Gastroesophageal sphincter (tissue), 4 donors: Measurements from ENCODE around the gene TNN. TPM values are rescaled to one million over a fixed set of nuclear protein-coding genes. Genes with fewer than 3 reads are reported as not detected.
A peak's percentile ranks its signal among the peaks of the same experiment; 100 is the strongest.

Experiments
- ATAC-seq: fragments of 150-250 bp; one replicate; pipeline ENCODE4 v1.9.1; 2016; ENCODE audit warnings: mild to moderate bottlenecking, moderate library complexity
- H3K27ac ChIP-seq, 4 donors: fragments of 200-600 bp; sonication (generic) in 3 of 4; 1 replicate in 3 of 4; 2 replicates in 1 of 4; pipeline ENCODE4 v1.5.1; 2016 to 2019
- H3K27me3 ChIP-seq: fragments of 200-600 bp; sonication (generic); one replicate; pipeline ENCODE4 v1.5.1; 2019
- H3K36me3 ChIP-seq, 2 donors: fragments of 200-600 bp; sonication (generic); one replicate each; pipeline ENCODE4 v1.5.1; 2019; ENCODE audit warnings: control low read depth in 1 of 2
- H3K4me1 ChIP-seq, 3 donors: fragments of 200-600 bp; sonication (generic); 1 replicate in 2 of 3; 2 replicates in 1 of 3; pipeline ENCODE4 v1.5.1; 2016 to 2019; ENCODE audit warnings: control low read depth in 2 of 3
- H3K4me3 ChIP-seq, 2 donors: fragments of 200-600 bp; sonication (generic); one replicate each; pipeline ENCODE4 v1.5.1; 2019; ENCODE audit warnings: mild to moderate bottlenecking in 1 of 2, moderate library complexity in 1 of 2
- H3K9me3 ChIP-seq, 3 donors: fragments of 200-600 bp; sonication (generic); one replicate each; pipeline ENCODE4 v1.5.1; 2017 to 2019; ENCODE audit warnings: control low read depth in 2 of 3
- EP300 ChIP-seq: sonication (generic); formaldehyde crosslinking; IDR thresholded peaks from one replicate; pipeline ENCODE4 v1.6.1; 2017; ENCODE audit warnings: antibody characterized with exemption, mild to moderate bottlenecking
- POLR2A ChIP-seq, 2 donors: fragments of 450-650 bp; IDR thresholded peaks; one replicate each; pipeline ENCODE4 v1.6.1; 2017; ENCODE audit warnings: antibody characterized with exemption in 2 of 2, mild to moderate bottlenecking in 2 of 2, moderate library complexity in 1 of 2
- POLR2AphosphoS5 ChIP-seq: sonication (generic); formaldehyde crosslinking; IDR thresholded peaks from one replicate; pipeline ENCODE4 v1.6.1; 2017; ENCODE audit warnings: antibody characterized with exemption
- WGBS, 2 donors: methylation state at CpG; one replicate each; pipeline ENCODE4 v1.1.5; 2018; ENCODE audit warnings: low coverage in 1 of 2; 5-methylcytosine and 5-hydroxymethylcytosine counted together
- total RNA-seq, 4 donors: library from RNA; depleted of rRNA; stranded (reverse); fragments of >200 nt; gene quantifications; one replicate each; pipeline ENCODE4 v1.1.0, GENCODE V29; 2016
- TF ChIP-seq, protein P1 (sequence below), 4 experiments: fragments of 200-600 bp in 2 of 4; fragments of 450-650 bp in 2 of 4; sonication (generic) in 1 of 4; IDR thresholded peaks; one replicate each; pipeline ENCODE4 v1.5.1; 2017 to 2019; ENCODE audit warnings: antibody characterized with exemption in 4 of 4, mild to moderate bottlenecking in 2 of 4, moderate library complexity in 2 of 4

TNN gene
- total RNA-seq, 4 donors from 2014 or later, result 0.23 to 0.92 (median 0.47) TPM; not detected in 1

DNA sequence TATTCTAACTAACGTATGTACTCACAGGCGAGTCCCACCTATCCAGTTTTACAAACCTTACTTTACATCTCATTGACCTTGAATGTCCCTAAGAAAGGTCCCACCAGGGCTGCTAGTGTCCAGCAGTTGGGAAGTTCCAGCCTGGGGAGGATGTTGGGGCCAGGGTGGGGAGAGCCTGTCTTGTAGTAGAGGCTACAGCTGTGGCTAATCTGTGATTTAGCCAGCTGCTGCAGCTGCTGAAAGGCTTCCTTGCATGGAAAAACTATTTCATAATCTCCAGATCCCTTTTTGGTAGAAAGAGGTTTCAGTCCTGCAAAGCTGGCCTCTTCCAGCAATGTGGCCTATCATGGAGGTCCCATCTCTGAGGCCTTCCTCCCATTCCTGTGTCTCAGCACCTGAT lies 23.1 kb downstream of the TNN start:
- TF ChIP-seq, protein P1, sequence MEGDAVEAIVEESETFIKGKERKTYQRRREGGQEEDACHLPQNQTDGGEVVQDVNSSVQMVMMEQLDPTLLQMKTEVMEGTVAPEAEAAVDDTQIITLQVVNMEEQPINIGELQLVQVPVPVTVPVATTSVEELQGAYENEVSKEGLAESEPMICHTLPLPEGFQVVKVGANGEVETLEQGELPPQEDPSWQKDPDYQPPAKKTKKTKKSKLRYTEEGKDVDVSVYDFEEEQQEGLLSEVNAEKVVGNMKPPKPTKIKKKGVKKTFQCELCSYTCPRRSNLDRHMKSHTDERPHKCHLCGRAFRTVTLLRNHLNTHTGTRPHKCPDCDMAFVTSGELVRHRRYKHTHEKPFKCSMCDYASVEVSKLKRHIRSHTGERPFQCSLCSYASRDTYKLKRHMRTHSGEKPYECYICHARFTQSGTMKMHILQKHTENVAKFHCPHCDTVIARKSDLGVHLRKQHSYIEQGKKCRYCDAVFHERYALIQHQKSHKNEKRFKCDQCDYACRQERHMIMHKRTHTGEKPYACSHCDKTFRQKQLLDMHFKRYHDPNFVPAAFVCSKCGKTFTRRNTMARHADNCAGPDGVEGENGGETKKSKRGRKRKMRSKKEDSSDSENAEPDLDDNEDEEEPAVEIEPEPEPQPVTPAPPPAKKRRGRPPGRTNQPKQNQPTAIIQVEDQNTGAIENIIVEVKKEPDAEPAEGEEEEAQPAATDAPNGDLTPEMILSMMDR (IDR thresholded peaks at IDR 0.05), result no peak
- TF ChIP-seq POLR2A (IDR thresholded peaks at IDR 0.05), result no peak
- no peak for TF ChIP-seq POLR2AphosphoS5
- no peak for TF ChIP-seq EP300
- no peaks in the 10 kb centered on the region for H3K4me1 ChIP-seq
- no peak overlapping the region for H3K4me3 ChIP-seq
- no peak overlapping the region for H3K27ac ChIP-seq
- 90 to 93% methylated on average over 2 of the region's 2 CpGs for WGBS, 2 donors
- H3K9me3 ChIP-seq, result no peaks in the 10 kb centered on the region
- H3K36me3 ChIP-seq, result no peaks in the 10 kb centered on the region
- H3K27me3 ChIP-seq, result no peaks in the 10 kb centered on the region
- peak; percentile 62 for ATAC-seq

DNA sequence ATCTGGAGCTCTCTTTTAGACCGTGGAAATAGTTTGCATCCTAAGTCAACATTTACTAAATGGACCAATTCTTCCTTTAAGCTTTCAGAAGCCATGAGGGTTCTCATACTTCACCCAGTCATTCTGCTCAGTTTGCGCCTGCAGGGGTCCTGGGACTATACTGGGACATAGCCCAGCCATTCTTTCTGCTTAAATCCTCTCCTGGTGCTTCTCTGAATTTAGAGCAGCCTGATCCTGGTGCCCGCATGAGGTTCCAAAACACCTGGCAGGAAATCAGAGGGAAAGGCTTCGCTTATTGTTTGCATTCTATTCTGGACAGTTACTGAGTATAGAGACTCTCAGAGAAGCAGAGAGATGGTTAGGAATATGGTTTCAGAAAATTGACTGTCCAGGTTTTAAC lies 27.0 kb downstream of the TNN start:
- no peaks in the 10 kb centered on the region for H3K4me1 ChIP-seq
- TF ChIP-seq, protein P1 (IDR thresholded peaks at IDR 0.05), result no peak
- no peak for TF ChIP-seq EP300
- no peak for TF ChIP-seq POLR2AphosphoS5
- no peak for TF ChIP-seq POLR2A (IDR thresholded peaks at IDR 0.05)
- no peaks in the 10 kb centered on the region for H3K36me3 ChIP-seq
- H3K27me3 ChIP-seq, result no peaks in the 10 kb centered on the region
- ATAC-seq, result no peak
- H3K4me3 ChIP-seq, result no peak overlapping the region
- 68 to 76% methylated on average over 3 to 4 of the region's 4 CpGs for WGBS, 2 donors
- no peak overlapping the region for H3K27ac ChIP-seq
- no peaks in the 10 kb centered on the region for H3K9me3 ChIP-seq

DNA sequence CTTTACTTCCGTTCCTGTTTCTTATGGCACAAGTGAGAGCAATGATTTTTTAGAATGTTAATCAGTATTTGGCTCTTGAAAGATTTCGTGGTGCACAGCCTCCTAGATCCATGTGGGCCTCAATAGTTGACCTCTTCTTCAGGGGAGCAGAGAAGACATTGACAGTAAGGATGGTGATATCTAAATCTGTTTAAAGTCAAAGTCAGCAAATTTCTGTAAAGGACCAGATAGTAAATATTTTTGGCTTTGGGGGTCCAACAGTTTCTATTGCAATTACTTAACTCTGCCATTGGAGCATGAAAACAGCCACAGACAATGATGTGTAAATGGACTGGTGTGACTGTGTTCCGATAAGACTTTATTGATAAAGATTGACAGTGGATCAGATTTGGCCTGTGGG lies 27.4 kb downstream of the TNN start:
- 83 to 100% methylated on average over 2 to 3 of the region's 3 CpGs for WGBS, 2 donors
- Histone ChIP-seq H3K4me1 (no peaks in the 10 kb centered on the region), H3K27ac (no peak overlapping the region), H3K9me3 (no peaks in the 10 kb centered on the region), H3K36me3 (no peaks in the 10 kb centered on the region), H3K4me3 (no peak overlapping the region), H3K27me3 (no peaks in the 10 kb centered on the region)
- no peak for TF ChIP-seq POLR2A (IDR thresholded peaks at IDR 0.05)
- ATAC-seq, result no peak

DNA sequence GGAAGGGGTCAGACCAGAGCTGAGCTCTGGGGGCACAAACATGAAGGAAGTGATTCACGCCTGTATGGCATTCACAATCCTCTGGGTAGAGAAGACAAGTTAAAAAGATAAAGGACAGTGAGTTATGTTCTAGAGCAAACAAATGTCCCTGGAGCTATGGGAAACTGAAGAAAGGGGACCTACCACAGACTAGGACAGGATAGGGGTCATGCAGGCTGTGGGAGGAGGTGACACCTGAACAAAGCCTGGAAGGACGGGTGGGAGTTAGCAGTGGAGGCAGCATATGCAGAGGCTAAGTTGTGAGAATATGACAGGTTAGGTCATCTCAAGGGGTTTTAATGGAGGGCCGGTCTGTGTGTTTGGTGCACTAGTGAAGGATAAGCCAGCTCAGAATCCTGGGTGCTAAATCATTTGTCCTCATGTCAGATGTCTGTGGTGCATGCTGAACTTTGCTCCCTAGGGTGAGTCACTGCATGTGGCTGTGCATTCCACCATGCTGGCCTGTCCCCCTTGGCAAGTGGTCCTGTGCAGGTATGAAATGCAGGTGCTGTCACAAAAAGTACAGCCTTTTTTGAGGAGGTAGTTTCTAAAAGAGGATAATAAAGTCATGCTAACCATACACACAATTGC lies 28.5 kb downstream of the TNN start:
- no peak overlapping the region for H3K4me3 ChIP-seq
- ATAC-seq, result no peak
- TF ChIP-seq, protein P1 (IDR thresholded peaks at IDR 0.05), result no peak
- TF ChIP-seq POLR2A (IDR thresholded peaks at IDR 0.05), result no peak
- TF ChIP-seq POLR2AphosphoS5, result no peak
- TF ChIP-seq EP300, result no peak
- 89 to 100% methylated on average over 1 to 3 of the region's 3 CpGs for WGBS, 2 donors
- H3K4me1 ChIP-seq, result no peaks in the 10 kb centered on the region
- H3K27ac ChIP-seq, result no peak overlapping the region
- H3K9me3 ChIP-seq, result no peaks in the 10 kb centered on the region
- no peaks in the 10 kb centered on the region for H3K36me3 ChIP-seq
- H3K27me3 ChIP-seq, result no peaks in the 10 kb centered on the region

DNA sequence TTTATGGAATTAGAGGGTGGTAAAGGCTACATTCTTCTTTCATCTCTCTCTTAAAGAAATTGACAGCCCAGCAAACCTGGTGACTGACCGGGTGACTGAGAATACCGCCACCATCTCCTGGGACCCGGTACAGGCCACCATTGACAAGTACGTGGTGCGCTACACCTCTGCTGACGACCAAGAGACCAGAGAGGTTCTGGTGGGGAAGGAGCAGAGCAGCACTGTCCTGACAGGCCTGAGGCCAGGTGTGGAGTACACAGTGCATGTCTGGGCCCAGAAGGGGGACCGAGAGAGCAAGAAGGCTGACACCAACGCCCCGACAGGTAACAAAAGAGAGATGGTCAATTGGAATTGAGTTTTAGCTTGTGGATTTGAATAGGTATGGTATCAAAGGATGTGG lies 29.7 kb downstream of the TNN start:
- no peak for TF ChIP-seq POLR2A (IDR thresholded peaks at IDR 0.05)
- TF ChIP-seq POLR2AphosphoS5, result no peak
- TF ChIP-seq, protein P1 (IDR thresholded peaks at IDR 0.05), result no peak
- no peak for TF ChIP-seq EP300
- ATAC-seq, result no peak
- Histone ChIP-seq H3K9me3 (no peaks in the 10 kb centered on the region), H3K27ac (no peak overlapping the region), H3K27me3 (no peaks in the 10 kb centered on the region), H3K4me3 (no peak overlapping the region), H3K4me1 (no peaks in the 10 kb centered on the region), H3K36me3 (no peaks in the 10 kb centered on the region)
- WGBS, 2 donors, result 82 to 88% methylated on average over 5 to 6 of the region's 9 CpGs
